ENCODE results near the gene TCF7L2. TPM values are rescaled to one million over a fixed set of nuclear protein-coding genes. Genes with fewer than 3 reads are reported as not detected.

Gene TCF7L2
- total RNA-seq, 1 donor from 2014 or later, result 49.3 TPM

- Mint-ChIP-seq H3K9me3 (ENCODE audit: unreplicated experiment) (no peaks in the 10 kb centered on the region), H3K4me3 (ENCODE audit: unreplicated experiment) (no peak overlapping the region), H3K27ac (ENCODE audit: unreplicated experiment) (no peak overlapping the region), H3K4me1 (ENCODE audit: unreplicated experiment) (no peaks in the 10 kb centered on the region), H3K36me3 (ENCODE audit: low read depth, unreplicated experiment) (peaks cover 71% of the 10 kb centered on the region), H3K27me3 (ENCODE audit: unreplicated experiment) (peaks cover 7% of the 10 kb centered on the region)
- TF ChIP-seq CTCF (IDR thresholded peaks at IDR 0.05; ENCODE audit: unreplicated experiment), result no peak
- no peak for DNase-seq (ENCODE audit: low spot score)
Measured at GRCh38 chr10:113153493-113154102, 203.6 kb downstream of the TCF7L2 start.

GRCh38 chr10:113157441-113157840 is 207.4 kb downstream of the TCF7L2 start:
- Mint-ChIP-seq H3K36me3 (ENCODE audit: low read depth, unreplicated experiment) (peaks cover 51% of the 10 kb centered on the region), H3K27ac (ENCODE audit: unreplicated experiment) (no peak overlapping the region), H3K9me3 (ENCODE audit: unreplicated experiment) (no peaks in the 10 kb centered on the region), H3K4me3 (ENCODE audit: unreplicated experiment) (no peak overlapping the region), H3K4me1 (ENCODE audit: unreplicated experiment) (peaks cover 26% of the 10 kb centered on the region), H3K27me3 (ENCODE audit: unreplicated experiment) (peaks cover 11% of the 10 kb centered on the region)
- TF ChIP-seq CTCF (IDR thresholded peaks at IDR 0.05; ENCODE audit: unreplicated experiment), result no peak
- DNase-seq (ENCODE audit: low spot score), result no peak

GRCh38 chr10:113158183-113158582 is 208.1 kb downstream of the TCF7L2 start:
- Mint-ChIP-seq H3K36me3 (ENCODE audit: low read depth, unreplicated experiment) (peaks cover 46% of the 10 kb centered on the region), H3K9me3 (ENCODE audit: unreplicated experiment) (no peaks in the 10 kb centered on the region), H3K4me1 (ENCODE audit: unreplicated experiment) (peaks cover 32% of the 10 kb centered on the region), H3K27me3 (ENCODE audit: unreplicated experiment) (peaks cover 9% of the 10 kb centered on the region), H3K27ac (ENCODE audit: unreplicated experiment) (no peak overlapping the region), H3K4me3 (ENCODE audit: unreplicated experiment) (peak overlapping the region; percentile 29)
- TF ChIP-seq CTCF (IDR thresholded peaks at IDR 0.05; ENCODE audit: unreplicated experiment), result no peak
- no peak for DNase-seq (ENCODE audit: low spot score)

DNA sequence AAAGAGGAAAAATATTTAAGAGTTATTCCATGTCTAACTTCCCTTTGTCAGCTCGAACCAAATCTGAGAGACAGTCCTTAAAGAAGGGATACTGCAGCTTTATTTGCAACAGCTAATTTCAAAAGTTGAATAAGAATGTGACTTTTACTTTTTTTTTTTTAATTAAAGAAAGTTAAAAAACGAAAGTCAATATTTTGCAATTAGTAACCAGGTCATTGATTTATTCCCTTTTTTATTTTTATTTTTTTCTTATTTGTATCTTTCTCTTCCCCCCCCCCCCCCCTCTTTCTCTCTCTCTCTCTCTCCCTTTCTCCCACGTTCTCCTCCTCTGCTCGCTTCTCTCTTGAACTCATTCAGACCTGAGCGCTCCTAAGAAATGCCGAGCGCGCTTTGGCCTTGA is 209.5 kb downstream of the TCF7L2 start:
- no peak overlapping the region for H3K27ac Mint-ChIP-seq (ENCODE audit: unreplicated experiment)
- H3K36me3 Mint-ChIP-seq (ENCODE audit: low read depth, unreplicated experiment), result peaks cover 35% of the 10 kb centered on the region
- H3K9me3 Mint-ChIP-seq (ENCODE audit: unreplicated experiment), result no peaks in the 10 kb centered on the region
- peaks cover 12% of the 10 kb centered on the region for H3K27me3 Mint-ChIP-seq (ENCODE audit: unreplicated experiment)
- H3K4me1 Mint-ChIP-seq (ENCODE audit: unreplicated experiment), result peaks cover 39% of the 10 kb centered on the region
- H3K4me3 Mint-ChIP-seq (ENCODE audit: unreplicated experiment), result no peak overlapping the region
- TF ChIP-seq CTCF (IDR thresholded peaks at IDR 0.05; ENCODE audit: unreplicated experiment), result no peak
- DNase-seq (ENCODE audit: low spot score), result no peak

- Mint-ChIP-seq H3K27me3 (ENCODE audit: unreplicated experiment) (peaks cover 10% of the 10 kb centered on the region), H3K4me1 (ENCODE audit: unreplicated experiment) (peaks cover 39% of the 10 kb centered on the region), H3K4me3 (ENCODE audit: unreplicated experiment) (peak overlapping the region; percentile 9), H3K27ac (ENCODE audit: unreplicated experiment) (no peak overlapping the region), H3K9me3 (ENCODE audit: unreplicated experiment) (no peaks in the 10 kb centered on the region), H3K36me3 (ENCODE audit: low read depth, unreplicated experiment) (peaks cover 24% of the 10 kb centered on the region)
- no peak for DNase-seq (ENCODE audit: low spot score)
- no peak for TF ChIP-seq CTCF (IDR thresholded peaks at IDR 0.05; ENCODE audit: unreplicated experiment)
Measured at GRCh38 chr10:113160641-113161040, 210.6 kb downstream of the TCF7L2 start.
